Right lobe of liver (tissue), 6 donors: Measurements from ENCODE around the gene OSM. TPM values are rescaled to one million over a fixed set of nuclear protein-coding genes. Genes with fewer than 3 reads are reported as not detected.

Experiments
- ATAC-seq, 4 donors: fragments of 200-7000 bp; cut with Tn5 transposase; one replicate each; pipeline ENCODE4 v1.9.1; 2020; ENCODE audit warnings: mild to moderate bottlenecking in 4 of 4, moderate library complexity in 4 of 4
- DNase-seq, 3 donors: peaks; one replicate each; pipeline ENCODE4 v3.0.0-alpha.2; 2020
- H3K27ac ChIP-seq, 3 donors: fragments of 200-600 bp; one replicate each; pipeline ENCODE4 v1.8.0; 2022
- H3K27me3 ChIP-seq, 2 donors: fragments of 200-600 bp; one replicate each; pipeline ENCODE4 v1.8.0; 2022
- H3K36me3 ChIP-seq, 4 donors: fragments of 200-600 bp; sonication (generic) in 1 of 4; one replicate each; pipeline versions ENCODE4 v1.5.1 to v1.8.0; 2017 to 2022; ENCODE audit warnings: control low read depth in 1 of 4
- H3K4me1 ChIP-seq, 4 donors: fragments of 200-600 bp; sonication (generic) in 1 of 4; one replicate each; pipeline versions ENCODE4 v1.5.1 to v1.8.0; 2017 to 2022; ENCODE audit warnings: control low read depth in 1 of 4
- H3K4me3 ChIP-seq, 3 donors: fragments of 200-600 bp; one replicate each; pipeline ENCODE4 v1.8.0; 2022
- H3K9me3 ChIP-seq, 4 donors: fragments of 200-600 bp; sonication (generic) in 1 of 4; one replicate each; pipeline versions ENCODE4 v1.5.1 to v1.8.0; 2017 to 2022; ENCODE audit warnings: control low read depth in 1 of 4
- POLR2A ChIP-seq: fragments of 450-650 bp; IDR thresholded peaks from one replicate; pipeline ENCODE4 v1.6.1; 2017; ENCODE audit warnings: antibody characterized with exemption, mild to moderate bottlenecking
- WGBS: methylation state at CpG from one replicate; pipeline ENCODE4 v1.1.6; 2018; ENCODE audit warnings: low coverage, low lambda C conversion rate; ENCODE audit not compliant: insufficient coverage; ENCODE audit errors: missing lambda C conversion rate; 5-methylcytosine and 5-hydroxymethylcytosine counted together
- intact Hi-C, 2 donors: fragments of 100-400 bp; cut with DNase I; formaldehyde crosslinking; loops; one replicate each; pipeline versions ENCODE4 v1.11.2 to v1.14.1; 2022
- total RNA-seq, 6 experiments: library from RNA; depleted of rRNA in 2 of 6; stranded (reverse); fragments of >200 nt in 2 of 6; fragmentation: NEBNext Ultra II Directional in 3 of 6; extraction: Animal tissue kit (Norgen Biotek cat#: 25700) in 3 of 6; gene quantifications; one replicate each; pipeline versions ENCODE4 v1.1.0 to v1.2.4, GENCODE V29; 2016 to 2023
- TF ChIP-seq, protein P1 (sequence below), 4 donors: fragments of 200-600 bp in 3 of 4; fragments of 450-650 bp in 1 of 4; IDR thresholded peaks; one replicate each; pipeline versions ENCODE4 v1.5.1 to v1.8.0; 2016 to 2022; ENCODE audit warnings: antibody characterized with exemption in 4 of 4, mild to moderate bottlenecking in 2 of 4
- donor health status: DM: no; HTN: yes; CAD: no.
- donor health status: DM: no; HTN: no; CAD: no.
- donor health status: DM: no; HTN: no; CAD: no.
- donor health status: DM: no; HTN: yes; CAD: no.
- donor health status: DM: no; HTN: yes; CAD: no.

Gene OSM
- total RNA-seq, 6 experiments from 2014 or later = 0.10 to 0.75 (median 0.19) TPM; not detected in 2

DNA sequence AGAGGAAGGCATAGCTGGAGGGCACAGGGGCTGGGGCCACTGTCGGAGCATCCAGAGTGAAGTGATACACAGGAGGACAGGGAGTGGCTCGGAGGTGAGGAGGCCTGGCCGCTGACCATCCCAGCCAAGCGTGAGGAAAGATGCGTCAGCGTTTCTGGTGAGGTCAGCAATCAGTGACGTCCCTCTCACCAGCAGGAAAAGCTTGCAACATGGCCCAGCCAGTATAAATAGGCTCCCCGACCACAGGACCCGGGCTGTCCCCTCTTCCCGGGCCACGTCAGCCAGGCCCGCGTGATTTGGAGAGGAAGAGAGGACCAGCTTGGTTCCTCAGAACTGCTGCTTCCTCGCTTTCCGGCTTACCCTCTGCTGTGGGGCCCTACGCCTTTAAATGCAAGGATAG lies 4.2 kb upstream of the OSM start:
- Histone ChIP-seq H3K27me3 (no peaks in the 10 kb centered on the region), H3K27ac (peak overlapping the region in 2 of 3 donors; percentile 17 to 22), H3K36me3 (no peaks in the 10 kb centered on the region), H3K4me3 (no peak overlapping the region), H3K9me3 (no peaks in the 10 kb centered on the region), H3K4me1 (no peaks in the 10 kb centered on the region)
- TF ChIP-seq, protein P1, sequence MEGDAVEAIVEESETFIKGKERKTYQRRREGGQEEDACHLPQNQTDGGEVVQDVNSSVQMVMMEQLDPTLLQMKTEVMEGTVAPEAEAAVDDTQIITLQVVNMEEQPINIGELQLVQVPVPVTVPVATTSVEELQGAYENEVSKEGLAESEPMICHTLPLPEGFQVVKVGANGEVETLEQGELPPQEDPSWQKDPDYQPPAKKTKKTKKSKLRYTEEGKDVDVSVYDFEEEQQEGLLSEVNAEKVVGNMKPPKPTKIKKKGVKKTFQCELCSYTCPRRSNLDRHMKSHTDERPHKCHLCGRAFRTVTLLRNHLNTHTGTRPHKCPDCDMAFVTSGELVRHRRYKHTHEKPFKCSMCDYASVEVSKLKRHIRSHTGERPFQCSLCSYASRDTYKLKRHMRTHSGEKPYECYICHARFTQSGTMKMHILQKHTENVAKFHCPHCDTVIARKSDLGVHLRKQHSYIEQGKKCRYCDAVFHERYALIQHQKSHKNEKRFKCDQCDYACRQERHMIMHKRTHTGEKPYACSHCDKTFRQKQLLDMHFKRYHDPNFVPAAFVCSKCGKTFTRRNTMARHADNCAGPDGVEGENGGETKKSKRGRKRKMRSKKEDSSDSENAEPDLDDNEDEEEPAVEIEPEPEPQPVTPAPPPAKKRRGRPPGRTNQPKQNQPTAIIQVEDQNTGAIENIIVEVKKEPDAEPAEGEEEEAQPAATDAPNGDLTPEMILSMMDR (IDR thresholded peaks at IDR 0.05) = no peak
- TF ChIP-seq POLR2A = no peak
- intact Hi-C loops = no loop called here
- ATAC-seq (peak; percentile 69 to 71 (median 70)), DNase-seq (peak; percentile 77 to 89 (median 80))
- 71% methylated on average over 1 of the region's 16 CpGs for WGBS

DNA sequence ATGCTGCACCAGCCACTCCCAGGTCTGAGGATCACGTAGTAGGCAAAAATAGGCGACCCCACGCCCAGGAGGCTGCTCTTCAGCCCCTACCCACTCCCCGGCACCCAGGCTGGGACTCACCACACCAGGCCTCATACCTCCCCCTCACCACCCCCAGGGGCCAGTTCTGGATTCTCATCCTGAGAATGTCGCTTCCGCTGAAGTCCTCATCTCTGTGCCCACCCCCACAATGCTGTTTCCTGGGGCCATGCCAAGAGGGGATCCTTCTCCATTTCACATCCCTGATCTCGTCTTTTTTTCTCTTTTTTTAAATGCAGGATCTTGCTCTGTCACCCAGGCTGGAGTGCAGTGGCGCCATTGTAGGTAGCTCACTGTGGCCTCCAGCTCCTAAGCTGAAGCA lies 1.7 kb upstream of the OSM start:
- H3K4me1 ChIP-seq = no peaks in the 10 kb centered on the region
- H3K4me3 ChIP-seq = no peak overlapping the region
- ATAC-seq = no peak
- no peaks in the 10 kb centered on the region for H3K27me3 ChIP-seq
- peak overlapping the region in 1 of 3 donors; percentile 11 for H3K27ac ChIP-seq
- intact Hi-C loops = loop anchor here (5.0 to 10.0 kb wide), 2 partner anchors 114 to 116 kb away; partner anchors contain the start of gene RNF215 (in 1 of the 2)
- H3K36me3 ChIP-seq = no peaks in the 10 kb centered on the region
- WGBS = 69% methylated on average over 2 of the region's 8 CpGs
- TF ChIP-seq, protein P1 (IDR thresholded peaks at IDR 0.05) = no peak
- no peak for TF ChIP-seq POLR2A
- no peak for DNase-seq
- no peaks in the 10 kb centered on the region for H3K9me3 ChIP-seq

DNA sequence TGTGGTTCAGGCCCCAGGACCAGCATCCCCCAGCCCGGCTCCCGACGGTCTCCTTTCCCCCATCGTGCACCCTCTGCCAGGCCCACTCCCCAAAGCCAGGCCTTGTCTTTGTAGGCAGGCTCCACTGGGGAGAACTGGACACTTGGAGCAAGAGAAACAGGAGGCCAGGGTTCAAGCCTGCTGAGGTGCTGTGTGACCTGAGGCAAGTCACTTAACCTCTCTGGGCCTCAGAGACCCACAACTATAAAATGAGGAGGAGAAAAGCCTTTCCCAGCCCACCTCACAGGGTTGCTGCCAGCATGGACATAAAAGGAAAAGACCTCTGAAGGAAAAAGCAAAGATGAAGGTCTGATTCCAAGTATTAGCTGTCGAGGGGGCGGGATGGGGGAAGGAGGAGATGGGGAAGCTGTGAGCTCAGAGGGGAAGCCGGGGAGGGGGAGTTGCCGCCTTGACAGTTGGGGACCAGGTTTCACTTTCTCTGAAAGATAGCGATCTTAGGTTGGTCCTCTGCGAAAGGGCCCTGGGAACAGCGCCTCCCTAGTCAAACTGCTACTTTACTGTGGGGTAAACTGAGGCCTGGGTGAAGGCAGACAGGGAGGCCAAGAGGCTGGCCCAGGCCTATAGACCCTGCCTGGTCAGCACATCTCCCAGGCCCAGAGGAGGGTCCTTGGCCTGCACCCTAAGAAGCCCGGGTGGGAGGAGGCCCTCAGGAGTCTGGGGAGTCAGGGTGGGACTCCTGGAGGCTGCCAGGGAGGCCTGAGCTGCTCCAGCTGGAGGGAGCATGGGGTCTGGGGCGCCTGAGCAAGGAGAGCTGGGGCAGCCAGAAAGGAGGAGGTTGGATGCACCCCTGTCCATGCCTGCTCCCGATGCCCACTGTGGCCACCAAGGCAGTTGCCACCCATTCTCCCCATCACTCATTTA lies 991 bp upstream of the OSM start:
- no peaks in the 10 kb centered on the region for H3K4me1 ChIP-seq
- H3K27ac ChIP-seq = peak overlapping the region in 2 of 3 donors; percentile 59 to 65
- DNase-seq (peak in 1 of 3 donors; percentile 56), ATAC-seq (peak in 1 of 4 donors; percentile 16)
- TF ChIP-seq, protein P1 (IDR thresholded peaks at IDR 0.05) = no peak
- no peak for TF ChIP-seq POLR2A
- intact Hi-C loops = loop anchor here (5.0 to 10.0 kb wide), 2 partner anchors 115 to 117 kb away; partner anchors contain the start of gene RNF215 (in 1 of the 2)
- H3K27me3 ChIP-seq = no peaks in the 10 kb centered on the region
- WGBS = 43% methylated on average over 3 of the region's 14 CpGs
- peak overlapping the region in 1 of 3 donors; percentile 37 for H3K4me3 ChIP-seq
- H3K36me3 ChIP-seq = no peaks in the 10 kb centered on the region
- H3K9me3 ChIP-seq = no peaks in the 10 kb centered on the region

DNA sequence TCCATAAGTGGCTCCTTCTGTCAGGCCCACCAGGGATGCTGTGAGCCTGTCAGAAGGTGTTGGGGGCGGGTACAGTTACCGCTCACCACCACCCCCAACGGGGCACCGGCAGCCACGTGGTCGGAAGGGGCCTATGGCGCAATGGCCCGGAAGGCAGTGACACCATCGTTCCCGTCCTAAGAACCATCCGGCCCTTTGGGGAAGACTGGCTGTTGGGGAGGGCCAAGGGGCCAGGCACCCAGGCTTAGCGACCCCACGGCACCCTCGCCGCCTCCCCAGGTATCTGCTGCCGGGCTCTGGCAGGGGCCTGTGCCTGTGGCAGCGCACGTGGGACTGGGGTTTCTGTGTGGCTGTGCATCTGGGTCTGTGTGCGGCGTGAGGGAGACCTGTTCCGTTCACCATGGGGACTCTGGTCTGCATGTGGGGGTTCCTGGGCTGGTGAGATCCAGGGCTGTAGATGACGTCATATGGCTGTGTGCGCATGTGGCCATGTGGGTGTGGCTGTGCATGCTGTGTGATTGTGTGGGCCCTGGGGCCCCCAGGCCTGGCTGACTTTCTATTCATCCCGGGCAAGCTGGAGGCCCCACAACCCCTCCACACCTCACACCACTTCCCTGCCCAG lies 717 bp downstream of the OSM start:
- ATAC-seq (peak; percentile 40 to 55 (median 47)), DNase-seq (peak; percentile 75 to 83 (median 76))
- 57% methylated on average over 1 of the region's 24 CpGs for WGBS
- intact Hi-C loops = loop anchor here (5.0 to 10.0 kb wide), 2 partner anchors 116 to 119 kb away; partner anchors contain the start of gene RNF215 (in 1 of the 2)
- Histone ChIP-seq H3K36me3 (no peaks in the 10 kb centered on the region), H3K4me1 (no peaks in the 10 kb centered on the region), H3K27me3 (no peaks in the 10 kb centered on the region), H3K9me3 (no peaks in the 10 kb centered on the region), H3K4me3 (peak overlapping the region; percentile 21 to 37 (median 27)), H3K27ac (peak overlapping the region; percentile 44 to 65 (median 59))
- TF ChIP-seq POLR2A = peak; percentile 46
- TF ChIP-seq, protein P1 (IDR thresholded peaks at IDR 0.05) = no peak
